ENCODE measurements around the gene FLVCR1. TPM values are rescaled to one million over a fixed set of nuclear protein-coding genes. Genes with fewer than 3 reads are reported as not detected.
"Not testable (repeated sequence)": the region's sequence is repeated elsewhere in the genome, so short reads cannot be mapped to it uniquely, and the experiment has no call there.

Gene FLVCR1
- total and polyA plus RNA-seq, 10 donors, result 3.6 to 10.7 (median 8.0) TPM

DNA sequence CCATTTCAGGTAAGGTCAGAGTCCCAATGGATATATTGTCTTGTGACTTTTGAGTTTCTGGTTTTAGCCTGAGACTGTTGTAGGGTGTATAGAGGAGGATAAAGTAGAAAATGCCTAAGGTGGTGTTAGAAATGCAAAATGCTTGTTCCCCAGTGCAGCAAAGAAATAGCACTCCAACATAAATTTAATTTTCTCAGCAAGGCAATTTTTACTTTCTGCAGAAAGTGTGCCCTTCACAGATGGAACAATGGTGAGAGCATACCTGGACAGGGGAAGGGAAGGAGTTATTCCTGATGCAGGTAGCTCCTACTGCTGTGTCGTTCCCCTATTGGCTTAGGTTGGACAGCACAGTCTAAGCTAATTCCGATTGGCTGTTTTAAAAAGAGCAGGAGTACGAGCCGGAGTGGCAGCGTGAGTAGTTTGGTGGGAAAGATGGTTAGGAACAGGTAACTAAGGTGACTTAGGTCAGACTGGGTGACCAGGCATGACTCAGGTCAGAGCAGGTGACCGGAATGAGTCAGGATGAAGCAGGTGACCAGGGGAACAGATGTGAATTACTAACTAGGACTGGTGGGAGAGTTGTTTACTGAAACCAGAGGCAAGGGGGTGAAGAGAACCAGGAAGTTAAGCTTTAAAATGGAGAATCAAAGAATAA is 32.1 kb upstream of the FLVCR1 start:
- no peaks in the 10 kb centered on the region for H3K27me3 ChIP-seq (replicated peaks in 1 of 7)
- peaks cover 0 to 27% (median 21%) of the 10 kb centered on the region in 8 donors for H3K9me3 ChIP-seq
- no peak overlapping the region for H3K27ac ChIP-seq
- peaks cover 0 to 2% (median 0%) of the 10 kb centered on the region in 6 donors for H3K4me1 ChIP-seq
- no peak overlapping the region for H3K4me3 ChIP-seq
- intact Hi-C loops (cut with DNase I; ENCODE audit: low total_unique reads), result no loop called here
- TF ChIP-seq POLR2AphosphoS5 (IDR thresholded peaks at IDR 0.05) (no peak), POLR2A (IDR thresholded peaks at IDR 0.05) (no peak)
- TF ChIP-seq, protein P1, sequence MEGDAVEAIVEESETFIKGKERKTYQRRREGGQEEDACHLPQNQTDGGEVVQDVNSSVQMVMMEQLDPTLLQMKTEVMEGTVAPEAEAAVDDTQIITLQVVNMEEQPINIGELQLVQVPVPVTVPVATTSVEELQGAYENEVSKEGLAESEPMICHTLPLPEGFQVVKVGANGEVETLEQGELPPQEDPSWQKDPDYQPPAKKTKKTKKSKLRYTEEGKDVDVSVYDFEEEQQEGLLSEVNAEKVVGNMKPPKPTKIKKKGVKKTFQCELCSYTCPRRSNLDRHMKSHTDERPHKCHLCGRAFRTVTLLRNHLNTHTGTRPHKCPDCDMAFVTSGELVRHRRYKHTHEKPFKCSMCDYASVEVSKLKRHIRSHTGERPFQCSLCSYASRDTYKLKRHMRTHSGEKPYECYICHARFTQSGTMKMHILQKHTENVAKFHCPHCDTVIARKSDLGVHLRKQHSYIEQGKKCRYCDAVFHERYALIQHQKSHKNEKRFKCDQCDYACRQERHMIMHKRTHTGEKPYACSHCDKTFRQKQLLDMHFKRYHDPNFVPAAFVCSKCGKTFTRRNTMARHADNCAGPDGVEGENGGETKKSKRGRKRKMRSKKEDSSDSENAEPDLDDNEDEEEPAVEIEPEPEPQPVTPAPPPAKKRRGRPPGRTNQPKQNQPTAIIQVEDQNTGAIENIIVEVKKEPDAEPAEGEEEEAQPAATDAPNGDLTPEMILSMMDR (IDR thresholded peaks at IDR 0.05 in 8 of 11, conservative IDR thresholded peaks at IDR 0.05 in 3 of 11), result no peak
- H3K36me3 ChIP-seq, result no peaks in the 10 kb centered on the region
- DNase-seq, result no peak
- 94 to 99% (median 95%) methylated on average over 6 of the region's 6 CpGs for WGBS, 5 donors

GRCh38 chr1:212827171-212827776 is 30.8 kb upstream of the FLVCR1 start:
- WGBS, 5 donors, result 95 to 98% (median 98%) methylated on average over 4 of the region's 4 CpGs
- intact Hi-C loops (cut with DNase I; ENCODE audit: low total_unique reads), result no loop called here
- TF ChIP-seq POLR2AphosphoS5 (IDR thresholded peaks at IDR 0.05), result no peak
- TF ChIP-seq POLR2A (IDR thresholded peaks at IDR 0.05), result no peak
- TF ChIP-seq, protein P1 (IDR thresholded peaks at IDR 0.05 in 8 of 11, conservative IDR thresholded peaks at IDR 0.05 in 3 of 11), result no peak

GRCh38 chr1:212827831-212828278 is 30.2 kb upstream of the FLVCR1 start:
- no peak for DNase-seq
- intact Hi-C loops (cut with DNase I; ENCODE audit: low total_unique reads), result no loop called here
- no peak overlapping the region for H3K4me3 ChIP-seq
- 91 to 95% (median 93%) methylated on average over 5 of the region's 5 CpGs for WGBS, 5 donors
- H3K9me3 ChIP-seq, result peaks cover 0 to 27% (median 21%) of the 10 kb centered on the region in 8 donors
- no peaks in the 10 kb centered on the region for H3K27me3 ChIP-seq (replicated peaks in 1 of 7)
- no peak overlapping the region for H3K27ac ChIP-seq
- TF ChIP-seq POLR2AphosphoS5 (IDR thresholded peaks at IDR 0.05) (no peak), POLR2A (IDR thresholded peaks at IDR 0.05) (no peak)
- TF ChIP-seq, protein P1 (IDR thresholded peaks at IDR 0.05 in 8 of 11, conservative IDR thresholded peaks at IDR 0.05 in 3 of 11), result no peak
- H3K4me1 ChIP-seq, result peaks cover 0 to 7% (median 2%) of the 10 kb centered on the region in 6 donors
- no peaks in the 10 kb centered on the region for H3K36me3 ChIP-seq

More at GRCh38 chr1:212827171-212827776, 30.8 kb upstream of the FLVCR1 start:
- Histone ChIP-seq H3K4me3 (no peak overlapping the region), H3K9me3 (peaks cover 0 to 27% (median 21%) of the 10 kb centered on the region in 8 donors), H3K27me3 (replicated peaks in 1 of 7) (no peaks in the 10 kb centered on the region), H3K36me3 (no peaks in the 10 kb centered on the region), H3K27ac (no peak overlapping the region), H3K4me1 (peaks cover 0 to 7% (median 2%) of the 10 kb centered on the region in 6 donors)
- DNase-seq, result no peak

- H3K36me3 ChIP-seq, result no peaks in the 10 kb centered on the region
- DNase-seq, result no peak
- no peak overlapping the region for H3K4me3 ChIP-seq
- TF ChIP-seq, protein P1 (IDR thresholded peaks at IDR 0.05 in 8 of 11, conservative IDR thresholded peaks at IDR 0.05 in 3 of 11), result no peak
- TF ChIP-seq POLR2AphosphoS5 (IDR thresholded peaks at IDR 0.05), result no peak
- TF ChIP-seq POLR2A (IDR thresholded peaks at IDR 0.05), result no peak
- peaks cover 0 to 7% (median 2%) of the 10 kb centered on the region in 6 donors for H3K4me1 ChIP-seq
- peaks cover 0 to 27% (median 21%) of the 10 kb centered on the region in 8 donors for H3K9me3 ChIP-seq
- no peak overlapping the region for H3K27ac ChIP-seq
- intact Hi-C loops (cut with DNase I; ENCODE audit: low total_unique reads), result no loop called here
- no peaks in the 10 kb centered on the region for H3K27me3 ChIP-seq (replicated peaks in 1 of 7)
- 59 to 84% (median 83%) methylated on average over 1 to 2 of the region's 2 CpGs for WGBS, 5 donors
Measured at GRCh38 chr1:212828395-212828794, 29.7 kb upstream of the FLVCR1 start.

GRCh38 chr1:212833211-212834207 is 24.6 kb upstream of the FLVCR1 start:
- H3K4me1 ChIP-seq; intact Hi-C loops (cut with DNase I; ENCODE audit: low total_unique reads); DNase-seq; H3K36me3 ChIP-seq; H3K27ac ChIP-seq; H3K9me3 ChIP-seq; H3K4me3 ChIP-seq; H3K27me3 ChIP-seq (replicated peaks in 1 of 7): not testable (repeated sequence)
- 70 to 81% (median 75%) methylated on average over 8 of the region's 8 CpGs for WGBS, 5 donors

Data from spleen (tissue), 11 donors.